HCEC 1CT (cell line): ENCODE results near the gene CIDEB.

Experiments
- DNase-seq: peaks from one replicate; pipeline ENCODE4 v3.0.0-alpha.2; 2017

Gene CIDEB

GRCh38 chr14:24269368-24269767, 38.4 kb downstream of the CIDEB start:
- no peak for DNase-seq

GRCh38 chr14:24268225-24268624, 39.6 kb downstream of the CIDEB start:
- DNase-seq, result no peak

- DNase-seq, result no peak
Measured at GRCh38 chr14:24267516-24267915, 40.3 kb downstream of the CIDEB start.

- no peak for DNase-seq
Measured at GRCh38 chr14:24266344-24267244, 41.2 kb downstream of the CIDEB start.

GRCh38 chr14:24264298-24264697, 43.5 kb downstream of the CIDEB start:
- no peak for DNase-seq

GRCh38 chr14:24263848-24264247, 43.9 kb downstream of the CIDEB start:
- no peak for DNase-seq

- no peak for DNase-seq
Measured at GRCh38 chr14:24262821-24263733, 44.7 kb downstream of the CIDEB start, which contains the start of gene TGM1. Gene TGM1 (minus strand): TSS chr14:24263177. CDS start chr14:24262352, 825 bp downstream.

GRCh38 chr14:24261969-24262327, 45.8 kb downstream of the CIDEB start:
- no peak for DNase-seq

GRCh38 chr14:24261256-24261968, 46.4 kb downstream of the CIDEB start:
- DNase-seq, result no peak

GRCh38 chr14:24260780-24261157, 47.0 kb downstream of the CIDEB start:
- DNase-seq, result no peak

- DNase-seq, result no peak
Measured at GRCh38 chr14:24260026-24260779, 47.6 kb downstream of the CIDEB start.

GRCh38 chr14:24259282-24260025, 48.3 kb downstream of the CIDEB start:
- no peak for DNase-seq

- DNase-seq, result no peak
Measured at GRCh38 chr14:24258548-24259265, 49.1 kb downstream of the CIDEB start.

- no peak for DNase-seq
Measured at GRCh38 chr14:24258119-24258518, 49.7 kb downstream of the CIDEB start.

GRCh38 chr14:24256960-24257359, 50.8 kb downstream of the CIDEB start:
- DNase-seq, result no peak

- no peak for DNase-seq
Measured at GRCh38 chr14:24255931-24256711, 51.7 kb downstream of the CIDEB start.

- no peak for DNase-seq
Measured at GRCh38 chr14:24255438-24255837, 52.3 kb downstream of the CIDEB start.
